SHP77 treated with DMSO at 0.1 percent for 48 hours (cell line): ENCODE measurements around the gene APOC1.
A peak's percentile ranks its signal among the peaks of the same experiment; 100 is the strongest.
"Not testable (repeated sequence)": the region's sequence is repeated elsewhere in the genome, so short reads cannot be mapped to it uniquely, and the experiment has no call there.

Experiments
- DNase-seq: peaks from one replicate; lab custom pipeline; 2025; lab: John Stamatoyannopoulos, UW

The APOC1 gene

DNA sequence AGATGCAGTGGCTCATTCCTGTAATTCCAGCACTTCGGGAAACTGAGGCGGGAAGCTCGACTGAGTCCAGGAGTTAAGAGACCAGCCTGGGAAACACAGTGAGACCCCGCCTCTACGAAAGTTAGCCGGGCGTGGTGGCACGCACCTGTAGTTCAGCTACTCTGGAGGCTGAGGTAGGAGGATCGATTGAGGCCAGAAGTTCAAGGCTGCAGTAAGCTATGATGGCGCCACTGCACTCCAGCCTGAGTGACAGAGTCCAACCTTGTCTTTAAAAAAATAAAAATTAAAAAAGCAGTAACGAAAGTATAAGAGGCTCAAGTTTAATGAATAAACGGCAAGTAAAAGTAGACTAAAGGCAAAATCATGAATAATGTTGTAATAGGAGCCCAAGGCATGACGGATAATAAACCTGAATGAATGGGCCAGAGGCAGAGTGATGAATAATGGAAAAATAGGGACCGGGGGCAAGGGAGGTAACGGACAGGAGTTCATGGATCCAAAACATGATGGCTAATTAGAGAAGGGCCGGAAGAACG lies 24.5 kb upstream of the APOC1 start:
- no peak for DNase-seq

DNA sequence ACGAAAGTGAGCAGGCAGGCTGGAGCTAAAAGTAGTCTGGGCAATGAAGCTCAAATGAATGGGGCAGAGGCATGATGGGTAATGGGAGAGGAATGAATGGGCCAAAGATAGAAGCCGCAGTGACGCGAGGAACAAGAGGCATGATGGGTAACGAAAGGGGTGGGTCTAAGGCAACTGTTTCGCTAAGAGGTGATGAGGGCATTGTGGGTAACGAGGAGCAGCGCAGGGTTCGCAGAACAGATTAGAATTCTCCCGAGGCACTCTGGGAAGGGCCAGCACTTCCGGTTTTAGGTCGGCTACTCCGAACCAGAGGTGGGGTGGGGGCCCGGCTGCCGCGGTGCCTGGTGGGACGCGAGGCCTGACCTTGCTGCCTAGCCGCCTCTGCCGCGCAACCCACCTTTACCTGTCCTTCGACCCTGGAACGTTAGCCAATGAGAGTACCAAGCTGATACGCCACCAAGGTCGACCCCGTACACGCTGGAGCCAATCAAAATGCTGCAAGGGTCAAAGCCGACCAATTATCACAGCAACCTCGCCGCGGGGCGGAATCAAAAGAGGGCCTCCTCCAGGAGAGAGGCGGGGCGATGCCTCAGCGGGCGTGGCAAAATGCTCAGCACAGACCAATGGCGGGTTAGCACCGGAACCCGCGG lies 23.9 kb upstream of the APOC1 start:
- peak; percentile 100 for DNase-seq

DNA sequence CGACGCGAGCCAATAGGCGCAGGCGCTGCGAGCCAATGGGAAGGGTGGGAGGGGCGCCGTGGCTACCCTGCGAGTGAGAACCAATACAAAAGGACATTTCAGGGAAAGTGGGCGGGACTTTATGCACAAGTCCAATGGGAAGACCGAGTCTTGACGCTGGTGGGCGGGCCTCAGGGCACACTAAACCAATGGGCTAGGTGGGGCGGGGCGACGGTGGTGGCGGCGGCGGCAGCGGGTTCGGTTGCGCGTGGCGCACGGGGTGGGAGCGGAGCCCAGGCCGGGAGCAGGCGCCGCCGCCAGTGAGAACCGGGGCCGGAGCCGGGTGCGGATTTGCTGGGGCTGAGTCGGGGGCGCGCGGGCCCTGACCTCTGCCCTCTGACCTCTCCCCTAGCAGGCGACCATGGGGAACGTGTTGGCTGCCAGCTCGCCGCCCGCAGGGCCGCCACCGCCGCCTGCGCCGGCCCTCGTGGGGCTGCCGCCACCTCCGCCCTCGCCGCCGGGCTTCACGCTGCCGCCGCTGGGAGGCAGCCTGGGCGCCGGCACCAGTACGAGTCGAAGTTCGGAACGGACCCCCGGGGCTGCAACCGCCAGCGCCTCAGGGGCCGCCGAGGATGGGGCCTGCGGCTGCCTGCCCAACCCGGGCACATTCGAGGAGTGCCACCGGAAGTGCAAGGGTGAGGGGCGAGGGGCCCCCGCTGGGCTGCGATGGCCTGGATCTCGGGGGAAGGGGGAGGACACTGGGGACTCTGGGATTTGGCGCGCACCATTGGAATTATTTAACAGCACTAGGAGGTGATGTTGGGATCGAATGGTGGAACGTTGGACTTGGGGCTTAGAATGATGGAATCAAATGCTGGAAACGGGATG lies 23.2 kb upstream of the APOC1 start, which contains the start of gene TOMM40:
TSS of gene TOMM40 (plus strand) at position 239 of the 867 bp plus-strand sequence. CDS start at position 401, 162 bp downstream.
- DNase-seq = peak; percentile 100

DNA sequence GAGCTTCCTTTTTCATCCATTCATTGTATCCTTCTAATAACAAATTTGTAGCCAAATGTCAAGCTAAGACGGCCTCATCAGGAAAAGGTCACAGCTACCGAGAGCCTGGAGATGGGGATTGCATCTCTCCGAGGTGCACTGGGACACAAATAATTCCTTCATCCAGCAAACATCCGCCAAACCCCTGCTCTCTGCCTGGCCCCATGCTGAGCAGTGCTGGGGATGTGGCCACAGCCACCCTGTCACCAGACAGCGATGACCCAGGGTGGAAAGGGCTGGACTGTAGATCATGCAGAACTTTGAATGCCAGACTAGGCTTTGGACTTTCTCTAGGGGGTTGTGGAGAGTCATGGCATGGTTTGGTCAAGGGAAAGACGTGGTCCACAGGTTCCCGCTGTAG lies 21.5 kb upstream of the APOC1 start:
- no peak for DNase-seq

DNA sequence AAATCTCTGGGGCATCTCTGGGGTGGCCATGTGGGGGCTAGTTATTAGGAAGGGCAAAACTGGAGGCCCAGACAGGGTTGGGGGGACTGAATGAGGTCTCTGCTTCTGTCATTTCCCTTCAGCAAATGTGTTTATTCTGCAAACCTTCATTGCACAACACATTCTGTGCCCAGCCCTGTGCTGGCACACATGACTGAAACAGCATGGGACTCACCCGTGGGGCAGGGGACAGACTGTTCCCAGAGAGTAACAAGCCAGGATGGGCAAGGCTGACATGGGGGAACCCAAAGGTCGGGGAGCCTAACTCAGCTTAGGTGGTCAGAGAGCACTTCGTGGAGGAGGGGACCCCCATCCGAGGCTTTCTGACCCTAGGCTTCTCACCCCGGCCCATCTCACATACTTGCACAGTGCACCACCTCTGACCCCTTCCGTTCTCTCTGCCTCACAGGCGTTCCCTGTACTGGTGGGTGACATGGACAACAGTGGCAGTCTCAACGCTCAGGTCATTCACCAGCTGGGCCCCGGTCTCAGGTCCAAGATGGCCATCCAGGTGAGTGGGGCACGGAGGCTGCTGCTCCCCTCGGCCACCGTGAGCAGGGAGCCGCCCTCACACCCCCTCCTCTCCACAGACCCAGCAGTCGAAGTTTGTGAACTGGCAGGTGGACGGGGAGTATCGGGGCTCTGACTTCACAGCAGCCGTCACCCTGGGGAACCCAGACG lies 20.9 kb upstream of the APOC1 start:
- no peak for DNase-seq

DNA sequence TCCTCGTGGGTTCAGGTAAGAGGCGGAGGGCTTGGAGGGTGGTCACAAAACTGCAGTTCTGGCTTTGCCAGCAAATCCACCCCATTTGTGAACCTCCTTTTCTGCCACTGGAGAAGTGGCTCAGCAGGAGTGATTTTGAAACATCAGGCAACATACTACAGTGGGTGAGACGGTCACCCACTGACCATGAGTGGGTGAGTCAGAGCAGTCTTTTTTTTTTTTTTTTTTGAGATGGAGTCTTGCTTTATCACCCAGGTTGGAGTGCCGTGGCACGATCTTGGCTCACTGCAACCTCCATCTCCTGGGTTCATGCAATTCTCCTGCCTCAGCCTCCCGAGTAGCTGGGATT lies 20.4 kb upstream of the APOC1 start:
- no peak for DNase-seq

DNA sequence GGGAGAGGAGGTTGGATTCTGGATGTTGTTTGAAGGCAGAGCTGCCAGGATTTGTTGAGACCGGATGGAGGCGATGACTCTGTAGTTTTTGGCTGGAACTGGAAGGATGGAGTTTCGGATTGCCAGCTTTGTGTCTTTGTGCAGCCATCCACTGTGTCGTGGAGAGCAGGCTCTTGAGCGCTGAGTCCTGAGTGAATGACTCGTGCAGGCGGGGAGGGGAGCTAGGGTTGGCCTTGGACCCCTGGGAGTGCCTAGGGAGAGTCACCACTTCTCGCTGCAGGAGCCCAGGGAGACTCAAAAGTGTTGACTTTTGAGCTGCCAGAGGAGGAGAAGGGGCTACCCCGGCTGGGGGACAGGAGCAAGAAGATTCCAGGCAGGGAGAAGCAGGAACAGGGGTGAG lies 19.5 kb upstream of the APOC1 start:
- no peak for DNase-seq

DNA sequence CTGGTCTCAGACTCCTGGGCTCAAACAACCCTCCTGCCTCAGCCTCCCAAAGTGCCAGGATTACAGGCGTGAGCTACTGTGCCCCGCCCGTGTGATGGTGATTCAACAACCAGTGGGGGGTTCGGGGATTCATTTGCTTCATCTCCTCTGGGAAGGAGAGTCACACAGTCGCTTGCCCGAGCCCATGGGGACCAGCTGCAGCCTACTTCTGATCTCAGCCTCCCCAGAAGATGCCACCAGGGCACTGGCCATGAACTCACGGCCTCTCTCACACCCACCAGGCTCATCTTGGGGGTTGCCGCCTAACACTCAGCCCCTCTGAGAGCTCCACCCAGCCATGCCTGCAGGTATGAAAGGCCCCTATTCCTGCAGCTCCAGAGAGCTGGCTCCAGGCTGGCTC lies 16.6 kb upstream of the APOC1 start:
- DNase-seq = no peak

DNA sequence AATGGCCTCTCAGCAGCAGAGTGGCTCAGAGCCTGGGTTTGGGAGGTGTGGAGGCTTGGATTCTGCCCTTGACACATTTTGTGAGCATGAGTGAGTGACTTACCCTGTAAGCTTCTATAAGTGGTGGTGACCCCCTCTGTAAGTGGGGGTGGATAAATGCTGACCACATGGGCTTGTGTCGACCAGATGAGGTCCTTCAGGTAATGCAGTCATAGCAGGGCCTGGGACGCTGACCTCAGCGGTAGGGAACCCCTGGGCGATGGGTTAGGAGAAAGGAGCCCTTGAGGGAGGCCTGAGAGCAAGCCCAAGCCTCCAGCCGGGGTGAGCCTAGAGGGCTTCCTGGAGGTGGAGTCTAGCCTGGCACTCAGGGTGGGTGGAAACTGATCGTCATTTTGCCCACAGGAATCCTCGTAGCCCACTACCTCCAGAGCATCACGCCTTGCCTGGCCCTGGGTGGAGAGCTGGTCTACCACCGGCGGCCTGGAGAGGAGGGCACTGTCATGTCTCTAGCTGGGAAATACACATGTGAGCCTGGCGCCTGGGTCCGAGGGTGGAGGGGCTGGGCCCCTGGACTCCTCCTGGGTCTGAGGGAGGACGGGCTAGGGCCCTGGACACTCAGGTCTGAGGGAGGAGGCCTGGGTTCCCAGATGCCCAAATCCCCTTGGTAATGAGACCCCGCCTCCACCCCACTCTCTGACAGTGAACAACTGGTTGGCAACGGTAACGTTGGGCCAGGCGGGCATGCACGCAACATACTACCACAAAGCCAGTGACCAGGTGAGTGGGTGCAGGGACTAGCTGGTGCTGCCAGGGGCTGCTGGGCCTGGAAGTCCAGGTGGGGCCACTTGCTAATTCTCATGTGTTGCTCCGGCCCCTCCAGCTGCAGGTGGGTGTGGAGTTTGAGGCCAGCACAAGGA lies 13.8 kb upstream of the APOC1 start:
- no peak for DNase-seq

DNA sequence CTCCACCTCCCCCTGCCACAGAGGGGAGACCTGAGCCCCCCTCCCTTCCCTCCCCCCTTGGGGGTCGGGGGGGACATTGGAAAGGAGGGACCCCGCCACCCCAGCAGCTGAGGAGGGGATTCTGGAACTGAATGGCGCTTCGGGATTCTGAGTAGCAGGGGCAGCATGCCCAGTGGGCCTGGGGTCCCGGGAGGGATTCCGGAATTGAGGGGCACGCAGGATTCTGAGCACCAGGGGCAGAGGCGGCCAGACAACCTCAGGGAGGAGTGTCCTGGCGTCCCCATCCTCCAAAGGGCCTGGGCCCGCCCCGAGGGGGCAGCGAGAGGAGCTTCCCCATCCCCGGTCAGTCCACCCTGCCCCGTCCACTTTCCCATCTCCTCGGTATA lies 11.2 kb upstream of the APOC1 start:
- no peak for DNase-seq

DNA sequence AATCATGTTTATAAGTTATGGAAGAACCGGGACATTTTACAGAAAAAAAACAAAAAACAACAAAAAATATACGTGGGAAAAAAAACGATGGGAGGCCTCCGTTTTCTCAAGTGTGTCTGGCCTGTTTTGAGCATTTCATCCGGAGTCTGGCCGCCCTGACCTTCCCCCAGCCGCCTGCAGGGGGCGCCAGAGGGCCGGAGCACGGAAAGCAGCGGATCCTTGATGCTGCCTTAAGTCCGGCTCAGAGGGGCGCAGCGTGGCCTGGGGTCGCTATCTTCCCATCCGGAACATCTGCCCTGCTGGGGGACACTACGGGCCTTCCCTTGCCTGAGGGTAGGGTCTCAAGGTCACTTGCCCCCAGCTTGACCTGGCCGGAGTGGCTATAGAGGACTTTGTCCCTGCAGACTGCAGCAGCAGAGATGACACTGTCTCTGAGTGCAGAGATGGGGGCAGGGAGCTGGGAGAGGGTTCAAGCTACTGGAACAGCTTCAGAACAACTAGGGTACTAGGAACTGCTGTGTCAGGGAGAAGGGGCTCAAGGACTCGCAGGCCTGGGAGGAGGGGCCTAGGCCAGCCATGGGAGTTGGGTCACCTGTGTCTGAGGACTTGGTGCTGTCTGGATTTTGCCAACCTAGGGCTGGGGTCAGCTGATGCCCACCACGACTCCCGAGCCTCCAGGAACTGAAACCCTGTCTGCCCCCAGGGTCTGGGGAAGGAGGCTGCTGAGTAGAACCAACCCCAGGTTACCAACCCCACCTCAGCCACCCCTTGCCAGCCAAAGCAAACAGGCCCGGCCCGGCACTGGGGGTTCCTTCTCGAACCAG lies 10.6 kb upstream of the APOC1 start:
- DNase-seq = no peak

DNA sequence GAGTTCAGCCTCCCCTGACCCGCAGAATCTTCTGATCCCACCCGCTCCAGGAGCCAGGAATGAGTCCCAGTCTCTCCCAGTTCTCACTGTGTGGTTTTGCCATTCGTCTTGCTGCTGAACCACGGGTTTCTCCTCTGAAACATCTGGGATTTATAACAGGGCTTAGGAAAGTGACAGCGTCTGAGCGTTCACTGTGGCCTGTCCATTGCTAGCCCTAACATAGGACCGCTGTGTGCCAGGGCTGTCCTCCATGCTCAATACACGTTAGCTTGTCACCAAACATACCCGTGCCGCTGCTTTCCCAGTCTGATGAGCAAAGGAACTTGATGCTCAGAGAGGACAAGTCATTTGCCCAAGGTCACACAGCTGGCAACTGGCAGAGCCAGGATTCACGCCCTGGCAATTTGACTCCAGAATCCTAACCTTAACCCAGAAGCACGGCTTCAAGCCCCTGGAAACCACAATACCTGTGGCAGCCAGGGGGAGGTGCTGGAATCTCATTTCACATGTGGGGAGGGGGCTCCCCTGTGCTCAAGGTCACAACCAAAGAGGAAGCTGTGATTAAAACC lies 9.9 kb upstream of the APOC1 start:
- no peak for DNase-seq

DNA sequence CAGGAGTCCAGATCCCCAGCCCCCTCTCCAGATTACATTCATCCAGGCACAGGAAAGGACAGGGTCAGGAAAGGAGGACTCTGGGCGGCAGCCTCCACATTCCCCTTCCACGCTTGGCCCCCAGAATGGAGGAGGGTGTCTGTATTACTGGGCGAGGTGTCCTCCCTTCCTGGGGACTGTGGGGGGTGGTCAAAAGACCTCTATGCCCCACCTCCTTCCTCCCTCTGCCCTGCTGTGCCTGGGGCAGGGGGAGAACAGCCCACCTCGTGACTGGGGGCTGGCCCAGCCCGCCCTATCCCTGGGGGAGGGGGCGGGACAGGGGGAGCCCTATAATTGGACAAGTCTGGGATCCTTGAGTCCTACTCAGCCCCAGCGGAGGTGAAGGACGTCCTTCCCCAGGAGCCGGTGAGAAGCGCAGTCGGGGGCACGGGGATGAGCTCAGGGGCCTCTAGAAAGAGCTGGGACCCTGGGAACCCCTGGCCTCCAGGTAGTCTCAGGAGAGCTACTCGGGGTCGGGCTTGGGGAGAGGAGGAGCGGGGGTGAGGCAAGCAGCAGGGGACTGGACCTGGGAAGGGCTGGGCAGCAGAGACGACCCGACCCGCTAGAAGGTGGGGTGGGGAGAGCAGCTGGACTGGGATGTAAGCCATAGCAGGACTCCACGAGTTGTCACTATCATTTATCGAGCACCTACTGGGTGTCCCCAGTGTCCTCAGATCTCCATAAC lies 8.8 kb upstream of the APOC1 start, which contains the start of gene APOE:
TSS of gene APOE (plus strand) at position 360 of the 724 bp plus-strand sequence. CDS start 829 bp downstream, outside the sequence.
- DNase-seq = no peak

DNA sequence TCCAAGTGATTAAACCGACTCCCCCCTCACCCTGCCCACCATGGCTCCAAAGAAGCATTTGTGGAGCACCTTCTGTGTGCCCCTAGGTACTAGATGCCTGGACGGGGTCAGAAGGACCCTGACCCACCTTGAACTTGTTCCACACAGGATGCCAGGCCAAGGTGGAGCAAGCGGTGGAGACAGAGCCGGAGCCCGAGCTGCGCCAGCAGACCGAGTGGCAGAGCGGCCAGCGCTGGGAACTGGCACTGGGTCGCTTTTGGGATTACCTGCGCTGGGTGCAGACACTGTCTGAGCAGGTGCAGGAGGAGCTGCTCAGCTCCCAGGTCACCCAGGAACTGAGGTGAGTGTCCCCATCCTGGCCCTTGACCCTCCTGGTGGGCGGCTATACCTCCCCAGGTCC lies 6.8 kb upstream of the APOC1 start:
- DNase-seq = no peak

DNA sequence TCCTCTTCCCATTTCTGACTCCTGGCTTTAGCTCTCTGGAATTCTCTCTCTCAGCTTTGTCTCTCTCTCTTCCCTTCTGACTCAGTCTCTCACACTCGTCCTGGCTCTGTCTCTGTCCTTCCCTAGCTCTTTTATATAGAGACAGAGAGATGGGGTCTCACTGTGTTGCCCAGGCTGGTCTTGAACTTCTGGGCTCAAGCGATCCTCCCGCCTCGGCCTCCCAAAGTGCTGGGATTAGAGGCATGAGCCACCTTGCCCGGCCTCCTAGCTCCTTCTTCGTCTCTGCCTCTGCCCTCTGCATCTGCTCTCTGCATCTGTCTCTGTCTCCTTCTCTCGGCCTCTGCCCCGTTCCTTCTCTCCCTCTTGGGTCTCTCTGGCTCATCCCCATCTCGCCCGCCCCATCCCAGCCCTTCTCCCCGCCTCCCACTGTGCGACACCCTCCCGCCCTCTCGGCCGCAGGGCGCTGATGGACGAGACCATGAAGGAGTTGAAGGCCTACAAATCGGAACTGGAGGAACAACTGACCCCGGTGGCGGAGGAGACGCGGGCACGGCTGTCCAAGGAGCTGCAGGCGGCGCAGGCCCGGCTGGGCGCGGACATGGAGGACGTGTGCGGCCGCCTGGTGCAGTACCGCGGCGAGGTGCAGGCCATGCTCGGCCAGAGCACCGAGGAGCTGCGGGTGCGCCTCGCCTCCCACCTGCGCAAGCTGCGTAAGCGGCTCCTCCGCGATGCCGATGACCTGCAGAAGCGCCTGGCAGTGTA lies 6.2 kb upstream of the APOC1 start:
- no peak for DNase-seq

DNA sequence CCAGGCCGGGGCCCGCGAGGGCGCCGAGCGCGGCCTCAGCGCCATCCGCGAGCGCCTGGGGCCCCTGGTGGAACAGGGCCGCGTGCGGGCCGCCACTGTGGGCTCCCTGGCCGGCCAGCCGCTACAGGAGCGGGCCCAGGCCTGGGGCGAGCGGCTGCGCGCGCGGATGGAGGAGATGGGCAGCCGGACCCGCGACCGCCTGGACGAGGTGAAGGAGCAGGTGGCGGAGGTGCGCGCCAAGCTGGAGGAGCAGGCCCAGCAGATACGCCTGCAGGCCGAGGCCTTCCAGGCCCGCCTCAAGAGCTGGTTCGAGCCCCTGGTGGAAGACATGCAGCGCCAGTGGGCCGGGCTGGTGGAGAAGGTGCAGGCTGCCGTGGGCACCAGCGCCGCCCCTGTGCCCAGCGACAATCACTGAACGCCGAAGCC lies 5.6 kb upstream of the APOC1 start:
- DNase-seq = no peak

DNA sequence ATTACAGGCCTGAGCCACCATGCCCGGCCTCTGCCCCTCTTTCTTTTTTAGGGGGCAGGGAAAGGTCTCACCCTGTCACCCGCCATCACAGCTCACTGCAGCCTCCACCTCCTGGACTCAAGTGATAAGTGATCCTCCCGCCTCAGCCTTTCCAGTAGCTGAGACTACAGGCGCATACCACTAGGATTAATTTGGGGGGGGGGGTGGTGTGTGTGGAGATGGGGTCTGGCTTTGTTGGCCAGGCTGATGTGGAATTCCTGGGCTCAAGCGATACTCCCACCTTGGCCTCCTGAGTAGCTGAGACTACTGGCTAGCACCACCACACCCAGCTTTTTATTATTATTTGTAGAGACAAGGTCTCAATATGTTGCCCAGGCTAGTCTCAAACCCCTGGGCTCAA lies 4.6 kb upstream of the APOC1 start:
- DNase-seq = no peak

DNA sequence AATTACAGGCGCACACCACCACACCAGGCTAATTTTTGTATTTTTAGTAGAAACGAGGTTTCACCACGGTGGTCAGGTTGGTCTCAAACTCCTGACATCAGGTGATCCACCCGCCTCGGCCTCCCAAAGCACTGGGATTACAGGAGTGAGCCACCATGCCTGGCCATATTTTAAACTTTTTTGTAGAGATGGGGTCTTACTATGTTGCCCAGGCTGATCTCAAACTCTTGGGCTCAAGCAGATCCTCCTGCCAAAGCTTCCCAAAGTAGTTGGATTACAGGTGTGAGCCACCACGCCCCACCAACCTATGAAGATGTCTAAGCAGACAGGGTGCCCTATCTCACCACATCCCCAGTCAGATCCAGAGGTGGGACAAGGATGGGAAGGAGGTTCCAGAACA lies 2.5 kb upstream of the APOC1 start:
- DNase-seq = not testable (repeated sequence)

DNA sequence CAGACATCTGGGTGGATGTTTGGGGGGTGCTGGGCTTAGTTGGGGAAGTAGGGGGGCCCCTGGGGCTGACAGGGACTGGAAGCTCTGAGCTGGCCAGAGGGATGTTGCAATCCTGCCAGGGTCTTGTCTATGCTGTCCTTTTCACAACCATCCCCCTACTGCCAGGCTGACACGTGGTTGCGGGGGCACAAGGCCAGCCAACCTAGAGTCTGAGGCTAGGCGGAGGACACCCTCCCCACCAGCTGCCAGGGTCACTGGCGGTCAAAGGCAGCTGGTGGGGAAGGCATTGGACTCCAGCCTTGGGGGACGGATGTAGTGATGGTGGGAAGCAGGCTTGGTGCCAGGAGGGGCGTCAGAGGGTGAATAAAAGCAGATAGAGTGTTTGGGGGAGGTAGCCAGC lies 1.6 kb upstream of the APOC1 start:
- no peak for DNase-seq
